Natural killer cell (primary cell): ENCODE results near the gene GNG10. TPM values are rescaled to one million over a fixed set of nuclear protein-coding genes. Genes with fewer than 3 reads are reported as not detected.

ENCODE experiments used
- ATAC-seq, 3 donors: fragments of 150-1000 bp in 2 of 3; fragments of 200-7000 bp in 1 of 3; cut with Tn5 transposase; 1 replicate in 1 of 3; 2 replicates in 2 of 3; pipeline ENCODE4 v1.10.0; 2021; ENCODE audit warnings: mild to moderate bottlenecking in 2 of 3, moderate library complexity in 2 of 3
- DNase-seq, 2 donors: peaks; one replicate each; pipeline versions ENCODE4 v3.0.0 to v3.0.0-alpha.2; 2013 to 2021; ENCODE audit warnings: mixed read lengths in 1 of 2
- H3K27ac ChIP-seq: one replicate; pipeline ENCODE4 v1.5.1; 2013; ENCODE audit warnings: mild to moderate bottlenecking, low read length
- H3K27me3 ChIP-seq: one replicate; pipeline ENCODE4 v1.6.1; 2013; ENCODE audit warnings: low read length; ENCODE audit not compliant: control insufficient read depth, insufficient read depth
- H3K36me3 ChIP-seq: one replicate; pipeline ENCODE4 v1.6.1; 2013; ENCODE audit warnings: low read length; ENCODE audit not compliant: control insufficient read depth, insufficient read depth
- H3K4me1 ChIP-seq: one replicate; pipeline ENCODE4 v1.6.1; 2013; ENCODE audit warnings: low read length; ENCODE audit not compliant: control insufficient read depth, insufficient read depth
- H3K4me3 ChIP-seq: one replicate; pipeline ENCODE4 v1.5.1; 2013; ENCODE audit warnings: low read length
- H3K9me3 ChIP-seq: one replicate; pipeline ENCODE4 v1.6.1; 2013; ENCODE audit warnings: low read length; ENCODE audit not compliant: control insufficient read depth, insufficient read depth
- H3K27ac Mint-ChIP-seq, 2 donors: one replicate each; pipeline ENCODE4 v1.8.0; 2022; ENCODE audit warnings: mild to moderate bottlenecking in 2 of 2, mixed read lengths in 2 of 2, moderate library complexity in 1 of 2
- H3K27me3 Mint-ChIP-seq, 2 donors: one replicate each; pipeline ENCODE4 v1.8.0; 2022; ENCODE audit warnings: low read depth in 2 of 2, mixed read lengths in 2 of 2
- H3K36me3 Mint-ChIP-seq: one replicate; pipeline ENCODE4 v1.8.0; 2022; ENCODE audit warnings: mixed read lengths
- H3K4me1 Mint-ChIP-seq, 2 donors: one replicate each; pipeline ENCODE4 v1.8.0; 2022; ENCODE audit warnings: mixed read lengths in 2 of 2
- H3K4me3 Mint-ChIP-seq: one replicate; pipeline ENCODE4 v1.8.0; 2022; ENCODE audit warnings: mild to moderate bottlenecking, moderate library complexity, mixed read lengths
- H3K9me3 Mint-ChIP-seq, 2 donors: one replicate each; pipeline ENCODE4 v1.8.0; 2022; ENCODE audit warnings: mixed read lengths in 2 of 2
- CTCF ChIP-seq: fragments of 200-600 bp; IDR thresholded peaks from one replicate; pipeline ENCODE4 v1.8.0; 2022; ENCODE audit warnings: antibody characterized with exemption
- WGBS: methylation state at CpG from one replicate; pipeline ENCODE4 v1.1.7; 2013; ENCODE audit warnings: missing lambda C conversion rate; ENCODE audit not compliant: insufficient coverage; 5-methylcytosine and 5-hydroxymethylcytosine counted together
- intact Hi-C: fragments of 100-400 bp; cut with micrococcal nuclease; formaldehyde crosslinking; loops from one replicate; pipeline ENCODE4 v1.14.2; 2022
- total RNA-seq, 4 donors: library from RNA; stranded (reverse); fragments of 120-200 nt in 1 of 4; gene quantifications; one replicate each; pipeline versions ENCODE4 v1.2.3 to v1.2.4, GENCODE V29; 2013 to 2022

The GNG10 gene
- total RNA-seq, 3 donors from 2014 or later (not counting 1 experiment from before 2014, with no cell fraction given), result 5.6 to 6.9 (median 6.0) TPM

GRCh38 chr9:111712369-111712768 is 51.0 kb downstream of the GNG10 start:
- over 99% methylated on average over 3 of the region's 3 CpGs for WGBS
- H3K4me1 Mint-ChIP-seq, result no peaks in the 10 kb centered on the region
- Histone ChIP-seq H3K36me3 (no peaks in the 10 kb centered on the region), H3K4me3 (no peak overlapping the region), H3K9me3 (no peaks in the 10 kb centered on the region), H3K27ac (no peak overlapping the region), H3K4me1 (no peaks in the 10 kb centered on the region), H3K27me3 (no peaks in the 10 kb centered on the region)
- H3K9me3 Mint-ChIP-seq, result no peaks in the 10 kb centered on the region
- no peaks in the 10 kb centered on the region for H3K36me3 Mint-ChIP-seq
- H3K27ac Mint-ChIP-seq, result no peak overlapping the region
- DNase-seq (no peak), ATAC-seq (no peak)
- no peaks in the 10 kb centered on the region for H3K27me3 Mint-ChIP-seq
- no peak for TF ChIP-seq CTCF
- intact Hi-C loops, result no loop called here
- no peak overlapping the region for H3K4me3 Mint-ChIP-seq

GRCh38 chr9:111715471-111715870 is 54.1 kb downstream of the GNG10 start:
- H3K4me1 Mint-ChIP-seq, result no peaks in the 10 kb centered on the region
- no peak overlapping the region for H3K4me3 Mint-ChIP-seq
- no peak overlapping the region for H3K27ac Mint-ChIP-seq
- no peaks in the 10 kb centered on the region for H3K9me3 Mint-ChIP-seq
- H3K27me3 Mint-ChIP-seq, result no peaks in the 10 kb centered on the region
- Histone ChIP-seq H3K4me3 (no peak overlapping the region), H3K4me1 (no peaks in the 10 kb centered on the region), H3K27ac (no peak overlapping the region), H3K9me3 (no peaks in the 10 kb centered on the region), H3K36me3 (no peaks in the 10 kb centered on the region), H3K27me3 (no peaks in the 10 kb centered on the region)
- no peak for TF ChIP-seq CTCF
- intact Hi-C loops, result no loop called here
- DNase-seq, result no peak
- H3K36me3 Mint-ChIP-seq, result no peaks in the 10 kb centered on the region
- ATAC-seq, result no peak

GRCh38 chr9:111719541-111719940 is 58.1 kb downstream of the GNG10 start:
- Histone ChIP-seq H3K27ac (no peak overlapping the region), H3K4me1 (no peaks in the 10 kb centered on the region), H3K4me3 (no peak overlapping the region), H3K27me3 (no peaks in the 10 kb centered on the region), H3K9me3 (no peaks in the 10 kb centered on the region), H3K36me3 (no peaks in the 10 kb centered on the region)
- no peak for ATAC-seq
- no peaks in the 10 kb centered on the region for H3K9me3 Mint-ChIP-seq
- no peak for DNase-seq
- 100% methylated on average over 2 of the region's 2 CpGs for WGBS
- H3K27me3 Mint-ChIP-seq, result no peaks in the 10 kb centered on the region
- TF ChIP-seq CTCF, result no peak
- H3K4me1 Mint-ChIP-seq, result no peaks in the 10 kb centered on the region
- intact Hi-C loops, result no loop called here
- no peaks in the 10 kb centered on the region for H3K36me3 Mint-ChIP-seq
- no peak overlapping the region for H3K27ac Mint-ChIP-seq
- no peak overlapping the region for H3K4me3 Mint-ChIP-seq

Other genes with a start within 250 kb of the GNG10 start
- gene ECPAS, start 177.2 kb upstream of the GNG10 start, total RNA-seq, result 10 to 100 TPM; 58.0 to 73.6 (median 70.7) TPM
- 1 to 10 TPM; 5.7 to 7.4 (median 5.8) TPM for gene ZNF483, start 136.4 kb upstream of the GNG10 start, total RNA-seq
- not detected for gene PTGR1, start 62.0 kb upstream of the GNG10 start, total RNA-seq
- gene DNAJC25, start 30.3 kb upstream of the GNG10 start, total RNA-seq, result 1 to 10 TPM; 5.1 to 5.9 (median 5.7) TPM
- gene SHOC1, start 133.3 kb downstream of the GNG10 start, total RNA-seq, result not detected
- gene UGCG, start 235.2 kb downstream of the GNG10 start, total RNA-seq, result 10 to 100 TPM; 17.9 to 21.4 (median 18.8) TPM